Stomach (tissue), 9 donors: ENCODE results near the gene HNRNPR. TPM values are rescaled to one million over a fixed set of nuclear protein-coding genes. Genes with fewer than 3 reads are reported as not detected.
A peak's percentile ranks its signal among the peaks of the same experiment; 100 is the strongest.

ENCODE experiments used
- DNase-seq, 2 donors: peaks; one replicate each; pipeline versions ENCODE4 v3.0.0 to v3.0.0-alpha.2; 2013 to 2019
- H3K27ac ChIP-seq, 5 donors: fragments of 200-600 bp in 4 of 5; sonication (generic) in 4 of 5; one replicate each; pipeline ENCODE4 v1.5.1; 2013 to 2019; ENCODE audit warnings: mild to moderate bottlenecking in 1 of 5, moderate library complexity in 1 of 5
- H3K27me3 ChIP-seq, 3 donors: fragments of 200-600 bp; sonication (generic); one replicate each; pipeline ENCODE4 v1.5.1; 2017 to 2019; ENCODE audit warnings: mixed run types in 1 of 3
- H3K36me3 ChIP-seq, 4 donors: fragments of 200-600 bp; sonication (generic); 1 replicate in 3 of 4; 2 replicates in 1 of 4; pipeline ENCODE4 v1.5.1; 2016 to 2019
- H3K4me1 ChIP-seq, 4 donors: fragments of 200-600 bp; sonication (generic); one replicate each; pipeline ENCODE4 v1.5.1; 2016 to 2019
- H3K4me3 ChIP-seq, 4 donors: fragments of 200-600 bp; sonication (generic) in 3 of 4; one replicate each; pipeline ENCODE4 v1.5.1; 2016 to 2019; ENCODE audit warnings: mild to moderate bottlenecking in 1 of 4
- H3K9me3 ChIP-seq, 4 donors: fragments of 200-600 bp; sonication (generic); one replicate each; pipeline ENCODE4 v1.5.1; 2016 to 2019
- CTCF ChIP-seq, 7 experiments: fragments of 450-650 bp in 4 of 7; fragments of 200-600 bp in 3 of 7; sonication (generic) in 3 of 7; IDR thresholded peaks; one replicate each; pipeline ENCODE4 v1.5.1; 2016 to 2019; ENCODE audit warnings: antibody characterized with exemption in 7 of 7, control low read depth in 2 of 7, mild to moderate bottlenecking in 1 of 7
- EP300 ChIP-seq: sonication (generic); formaldehyde crosslinking; IDR thresholded peaks from one replicate; pipeline ENCODE4 v1.6.1; 2017; ENCODE audit warnings: antibody characterized with exemption
- POLR2A ChIP-seq, 4 donors: fragments of 450-650 bp; IDR thresholded peaks; one replicate each; pipeline ENCODE4 v1.6.1; 2016; ENCODE audit warnings: antibody characterized with exemption in 4 of 4, control low read depth in 2 of 4, mild to moderate bottlenecking in 1 of 4, moderate library complexity in 1 of 4
- POLR2AphosphoS5 ChIP-seq, 3 donors: sonication (generic); formaldehyde crosslinking; IDR thresholded peaks; one replicate each; pipeline ENCODE4 v1.6.1; 2016; ENCODE audit warnings: antibody characterized with exemption in 3 of 3
- WGBS, 5 donors: extraction: QIAGEN DNeasy Blood & Tissue Kit in 3 of 5; methylation state at CpG; one replicate each; pipeline versions ENCODE4 v1.1.5 to v1.1.7; 2013 to 2018; 5-methylcytosine and 5-hydroxymethylcytosine counted together
- intact Hi-C: fragments of 100-400 bp; cut with DNase I; formaldehyde crosslinking; loops from one replicate; pipeline ENCODE4 v1.15.1; 2023; ENCODE audit warnings: low total_unique reads
- polyA plus RNA-seq, 3 donors: library from polyadenylated mRNA; stranded (reverse); fragments of 200-250 nt; gene quantifications; one replicate each; pipeline ENCODE4 v1.2.3, GENCODE V29; 2013
- total RNA-seq, 5 donors: library from RNA; depleted of rRNA; stranded (reverse); fragments of >200 nt; gene quantifications; one replicate each; pipeline versions ENCODE4 v1.1.0 to v1.2.3, GENCODE V29; 2014 to 2016
- donor health status: healthy with polysubstance abuse.
- donor health status: Bipolar disorder and iron deficiency.
- donor health status: healthy.

Gene HNRNPR
- total and polyA plus RNA-seq, 8 donors = 27.8 to 182 (median 49.6) TPM

DNA sequence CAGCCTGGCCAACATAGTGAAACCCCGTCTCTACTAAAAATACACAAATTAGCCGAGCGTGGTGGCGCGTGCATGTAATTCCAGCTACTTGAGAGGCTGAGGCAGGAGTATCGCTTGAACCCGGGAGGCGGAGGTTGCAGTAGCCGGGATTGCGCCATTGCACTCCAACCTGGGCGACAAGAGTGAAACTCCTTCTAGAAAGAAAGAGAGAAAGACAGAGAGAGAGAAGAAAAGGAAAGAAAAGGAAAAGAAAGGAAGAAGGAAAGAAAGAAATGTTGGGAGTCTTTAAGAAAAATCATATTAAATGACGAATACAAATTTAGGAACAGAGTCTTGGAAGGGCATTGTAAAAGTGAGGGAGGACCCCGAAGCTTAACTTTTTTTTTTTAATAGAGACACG lies 1.8 kb upstream of the HNRNPR start:
- 97 to 99% (median 99%) methylated on average over 14 of the region's 14 CpGs for WGBS, 5 donors
- H3K27me3 ChIP-seq = no peaks in the 10 kb centered on the region
- no peaks in the 10 kb centered on the region for H3K36me3 ChIP-seq
- DNase-seq = no peak
- peaks cover 15 to 31% (median 25%) of the 10 kb centered on the region in 4 donors for H3K4me1 ChIP-seq
- no peaks in the 10 kb centered on the region for H3K9me3 ChIP-seq
- intact Hi-C loops = no loop called here
- H3K27ac ChIP-seq = no peak overlapping the region
- no peak for TF ChIP-seq EP300
- no peak overlapping the region for H3K4me3 ChIP-seq

- Histone ChIP-seq H3K4me3 (peak overlapping the region; percentile 87 to 97 (median 92)), H3K27me3 (no peaks in the 10 kb centered on the region), H3K4me1 (peaks cover 24 to 40% (median 34%) of the 10 kb centered on the region in 4 donors), H3K36me3 (no peaks in the 10 kb centered on the region), H3K27ac (peak overlapping the region; percentile 93 to 99 (median 99)), H3K9me3 (no peaks in the 10 kb centered on the region)
- peak in 1 of 2 donors; percentile 66 for DNase-seq
- WGBS, 5 donors = 29 to 44% (median 33%) methylated on average over 8 of the region's 8 CpGs
- no peak for TF ChIP-seq POLR2A (IDR thresholded peaks at IDR 0.05)
- intact Hi-C loops = no loop called here
These were observed 946 bp upstream of the HNRNPR start for GRCh38 chr1:23344987-23345472.

DNA sequence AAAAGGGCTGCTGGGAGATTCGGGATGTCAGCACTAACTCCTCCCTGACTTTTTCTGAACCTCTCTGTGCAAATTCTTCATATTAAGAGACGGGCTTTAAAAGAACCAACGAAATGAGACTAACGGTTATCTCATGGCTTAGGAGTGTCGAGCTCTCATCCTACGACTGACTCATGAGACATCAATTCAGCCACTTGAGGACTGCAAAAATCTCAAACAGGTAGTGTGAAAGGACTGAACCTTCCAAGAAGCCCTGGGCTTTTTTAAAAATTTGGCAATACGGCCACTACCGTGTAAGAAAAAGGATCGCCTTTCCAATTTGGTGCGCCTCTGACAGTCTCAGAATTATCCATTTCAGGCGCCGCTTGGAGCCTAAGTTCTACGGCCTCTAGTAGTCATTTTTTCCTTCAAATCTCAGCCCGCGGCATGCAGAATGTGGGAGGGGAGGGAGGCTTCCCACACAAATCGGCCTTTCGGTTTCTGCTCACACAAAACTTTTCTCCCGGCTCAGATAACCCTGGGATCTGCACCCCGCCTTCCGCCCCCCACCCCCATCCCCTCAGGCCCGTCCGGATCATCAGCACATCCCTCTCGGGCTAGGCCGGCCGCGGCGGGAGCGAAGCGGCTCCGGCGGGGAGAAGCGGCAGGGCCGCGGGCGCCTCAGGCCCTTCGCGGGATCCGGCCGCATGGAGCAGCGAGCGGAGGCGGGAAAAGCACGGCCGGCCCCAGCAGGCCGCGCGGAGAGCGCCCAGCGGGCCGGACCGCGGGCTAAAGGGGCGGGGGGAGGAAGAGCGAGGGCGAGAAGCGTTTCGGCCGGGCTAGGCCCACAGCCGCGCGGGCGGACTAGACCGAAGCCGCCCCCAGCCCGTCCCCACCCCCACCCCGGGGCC lies 618 bp downstream of the HNRNPR start:
- Histone ChIP-seq H3K27me3 (no peaks in the 10 kb centered on the region), H3K27ac (peak overlapping the region; percentile 98 to 99 (median 99)), H3K36me3 (no peaks in the 10 kb centered on the region), H3K9me3 (no peaks in the 10 kb centered on the region), H3K4me1 (peaks cover 33 to 56% (median 49%) of the 10 kb centered on the region in 4 donors), H3K4me3 (peak overlapping the region; percentile 87 to 97 (median 92))
- intact Hi-C loops = no loop called here
- peak; percentile 29 to 47 for DNase-seq
- no peak for TF ChIP-seq POLR2A (IDR thresholded peaks at IDR 0.05)
- no peak for TF ChIP-seq CTCF (IDR thresholded peaks at IDR 0.05)
- TF ChIP-seq POLR2AphosphoS5 (IDR thresholded peaks at IDR 0.05) = no peak
- no peak for TF ChIP-seq EP300
- WGBS, 5 donors = 0 to 1% (median 0%) methylated on average over 45 to 66 of the region's 66 CpGs

- Histone ChIP-seq H3K4me1 (peaks cover 36 to 67% (median 56%) of the 10 kb centered on the region in 4 donors), H3K27ac (peak overlapping the region in 4 of 5 donors; percentile 98 to 99 (median 99)), H3K9me3 (no peaks in the 10 kb centered on the region), H3K36me3 (peaks cover 2 to 12% (median 10%) of the 10 kb centered on the region in 4 donors), H3K4me3 (peak overlapping the region; percentile 87 to 97 (median 92)), H3K27me3 (no peaks in the 10 kb centered on the region)
- intact Hi-C loops = no loop called here
- WGBS, 5 donors = 1 to 4% (median 3%) methylated on average over 10 of the region's 10 CpGs
- TF ChIP-seq POLR2A (IDR thresholded peaks at IDR 0.05) = no peak
- no peak for TF ChIP-seq CTCF (IDR thresholded peaks at IDR 0.05)
- TF ChIP-seq EP300 = no peak
- no peak for TF ChIP-seq POLR2AphosphoS5 (IDR thresholded peaks at IDR 0.05)
- peak in 1 of 2 donors; percentile 9 for DNase-seq
These were observed 2.0 kb downstream of the HNRNPR start for GRCh38 chr1:23341931-23342692.

- Histone ChIP-seq H3K27ac (no peak overlapping the region), H3K4me1 (peaks cover 36 to 65% (median 48%) of the 10 kb centered on the region in 4 donors), H3K4me3 (no peak overlapping the region), H3K36me3 (peaks cover 15 to 36% (median 35%) of the 10 kb centered on the region in 4 donors), H3K9me3 (no peaks in the 10 kb centered on the region), H3K27me3 (no peaks in the 10 kb centered on the region)
- no peak for TF ChIP-seq POLR2A (IDR thresholded peaks at IDR 0.05)
- TF ChIP-seq POLR2AphosphoS5 (IDR thresholded peaks at IDR 0.05) = no peak
- no peak for TF ChIP-seq EP300
- TF ChIP-seq CTCF (IDR thresholded peaks at IDR 0.05) = no peak
- WGBS, 5 donors = 57 to 71% (median 62%) methylated on average over 4 of the region's 4 CpGs
- intact Hi-C loops = no loop called here
- DNase-seq = no peak
These were observed 4.5 kb downstream of the HNRNPR start for GRCh38 chr1:23339632-23340031.
